DMS153 treated with DMSO at 0.1 percent for 48 hours (cell line): Measurements from ENCODE around the gene ZNF202.
"Not testable (repeated sequence)": the region's sequence is repeated elsewhere in the genome, so short reads cannot be mapped to it uniquely, and the experiment has no call there.

ENCODE experiments used
- DNase-seq: peaks from one replicate; lab custom pipeline; 2025; ENCODE audit not compliant: unreplicated experiment; lab: John Stamatoyannopoulos, UW

Gene ZNF202

GRCh38 chr11:123741159-123742030 is at the start of gene ZNF202:
Gene ZNF202 (minus strand): TSS chr11:123741660. CDS start chr11:123730888, 10,772 bp downstream.
- DNase-seq: peak; percentile 60

DNA sequence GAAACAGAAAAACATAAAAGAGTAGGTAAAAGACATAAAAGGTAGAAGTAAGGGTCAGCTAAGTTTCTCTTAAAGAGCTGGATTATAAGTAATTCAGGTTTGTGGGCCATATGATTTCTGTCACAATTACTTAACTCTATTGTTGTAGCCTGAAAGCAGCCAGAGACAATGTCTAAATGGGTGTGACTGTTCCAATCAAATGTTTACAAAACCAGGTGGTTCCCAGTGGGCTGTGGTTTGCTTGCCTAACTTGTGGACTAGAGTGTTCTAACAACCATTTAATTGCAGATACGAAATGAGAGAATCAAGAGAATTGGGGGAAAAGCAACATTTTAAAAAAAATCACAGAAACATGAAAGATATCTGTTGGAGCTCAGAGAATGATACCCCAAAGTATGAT is 42.1 kb upstream of the ZNF202 start:
- DNase-seq: no peak

GRCh38 chr11:123778511-123778910 is 37.1 kb upstream of the ZNF202 start:
- DNase-seq: no peak

DNA sequence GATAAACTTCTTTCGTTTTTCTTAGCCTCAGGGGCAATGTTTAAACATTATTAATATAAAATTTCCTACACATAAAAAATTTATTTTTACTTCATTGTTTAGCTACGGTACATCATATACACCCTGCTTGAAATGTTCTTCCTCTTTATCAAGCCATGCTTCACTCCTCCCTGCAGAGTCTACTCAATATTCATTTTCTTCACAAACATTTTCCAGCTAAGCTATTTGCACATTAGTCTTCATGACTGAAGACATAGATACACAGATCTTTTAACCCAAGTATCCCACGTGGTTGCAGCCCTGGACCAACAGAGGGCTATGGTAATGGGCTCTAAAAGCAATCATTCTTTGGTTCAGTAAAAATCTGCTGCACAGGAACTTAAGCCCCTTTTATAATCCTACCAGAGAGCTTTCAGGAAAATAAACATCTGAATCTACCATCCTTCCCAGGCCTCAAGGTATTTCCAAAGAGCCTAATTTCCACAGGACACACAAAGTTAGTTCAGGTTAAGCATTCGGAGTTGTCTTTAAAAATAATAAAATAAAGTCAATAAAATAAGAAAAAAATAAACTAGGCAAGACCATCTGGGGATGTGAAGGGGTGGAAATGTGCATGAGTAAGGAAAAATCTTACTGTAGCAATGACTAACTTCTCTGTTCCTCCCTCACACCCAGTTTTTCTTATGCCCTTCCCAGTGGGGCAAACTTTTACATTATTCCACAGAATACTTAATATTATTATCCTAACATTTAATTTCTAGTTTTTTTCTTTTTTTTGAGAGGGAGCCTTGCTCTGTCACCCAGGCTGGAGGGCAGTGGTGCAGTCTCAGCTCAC is 34.5 kb upstream of the ZNF202 start:
- DNase-seq: no peak

- no peak for DNase-seq
Observed at GRCh38 chr11:123775289-123775688, 33.8 kb upstream of the ZNF202 start.

- DNase-seq: no peak
Observed at GRCh38 chr11:123773959-123774358, 32.5 kb upstream of the ZNF202 start.

DNA sequence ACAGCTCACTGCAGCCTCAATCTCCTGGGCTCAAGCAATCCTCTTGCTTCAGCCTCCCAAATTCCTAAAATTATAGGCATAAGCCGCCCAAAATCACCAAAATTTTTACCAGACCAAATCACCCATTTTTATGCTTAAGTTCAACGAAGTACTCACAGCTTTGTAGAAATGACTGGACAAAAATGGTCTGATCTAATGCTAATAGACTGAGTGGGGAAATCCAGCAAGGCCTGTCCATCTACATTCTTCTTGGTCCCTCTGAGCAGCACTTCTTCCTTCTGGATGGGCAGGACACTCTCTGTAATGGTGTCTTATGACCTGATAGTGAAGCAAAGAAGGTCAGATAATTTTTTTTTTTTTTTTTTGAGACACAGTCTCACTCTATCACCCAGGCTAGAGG is 31.6 kb upstream of the ZNF202 start:
- no peak for DNase-seq

- no peak for DNase-seq
Observed at GRCh38 chr11:123771664-123772063, 30.2 kb upstream of the ZNF202 start.

DNA sequence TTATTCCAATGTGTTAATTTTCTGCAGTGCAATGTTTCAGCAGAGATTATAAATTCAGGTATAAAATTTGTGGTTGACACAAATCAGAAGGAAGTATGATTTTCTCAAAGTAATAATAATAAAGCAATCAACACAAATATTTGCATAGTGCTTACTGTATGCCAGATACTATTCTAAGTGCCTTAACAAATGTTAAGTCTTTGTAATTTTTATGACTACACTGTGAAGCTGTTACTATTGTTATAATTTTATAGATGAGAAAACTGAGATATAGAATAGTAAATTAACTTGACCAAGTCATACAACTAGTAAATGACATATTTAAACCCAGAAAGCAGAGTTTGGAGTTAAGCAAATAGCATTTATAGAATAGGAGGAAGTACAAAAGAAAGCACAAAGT is 29.3 kb upstream of the ZNF202 start:
- DNase-seq: no peak

DNA sequence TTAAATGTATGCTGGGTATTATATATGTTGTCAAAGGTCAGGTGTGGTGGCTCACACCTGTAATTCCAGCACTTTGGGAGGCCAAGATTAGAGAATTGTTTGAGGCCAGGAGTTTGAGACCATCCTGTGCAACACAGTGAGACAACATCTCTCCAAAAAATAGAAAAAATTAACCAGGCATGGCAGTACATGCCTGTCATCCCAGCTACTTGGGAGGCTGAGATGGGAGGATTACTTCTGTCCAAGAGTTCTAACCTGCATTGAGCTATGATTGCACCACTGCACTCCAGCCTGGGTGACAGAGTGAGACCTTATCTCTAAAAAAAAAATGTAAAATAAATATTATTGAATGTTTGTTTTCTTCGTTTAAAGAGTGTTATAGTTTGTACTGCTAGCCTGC is 24.1 kb upstream of the ZNF202 start:
- DNase-seq: no peak

- DNase-seq: no peak
Observed at GRCh38 chr11:123762422-123762821, 21.0 kb upstream of the ZNF202 start.

DNA sequence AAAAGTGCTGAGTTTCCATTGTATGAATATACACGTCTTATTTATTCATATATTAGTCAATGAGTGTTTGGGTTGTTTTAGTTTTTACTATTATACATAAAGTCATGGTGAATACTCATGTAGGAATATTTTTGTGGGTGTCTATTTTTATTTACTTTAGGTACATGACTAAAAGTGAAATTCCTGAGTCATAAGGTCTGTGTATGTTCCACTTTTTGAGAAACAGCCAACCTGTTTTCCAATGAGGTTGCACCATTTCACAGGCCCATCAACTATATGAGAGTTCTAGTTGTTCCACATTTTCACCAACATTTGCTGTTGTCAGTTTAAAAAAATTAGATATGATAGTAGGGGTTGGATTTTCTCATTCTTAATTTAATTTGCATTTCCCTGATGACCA is 19.4 kb upstream of the ZNF202 start:
- DNase-seq: no peak

- no peak for DNase-seq
Observed at GRCh38 chr11:123757976-123758375, 16.5 kb upstream of the ZNF202 start.

GRCh38 chr11:123755813-123756212 is 14.4 kb upstream of the ZNF202 start:
- DNase-seq: no peak

- no peak for DNase-seq
Observed at GRCh38 chr11:123755344-123755743, 13.9 kb upstream of the ZNF202 start.

DNA sequence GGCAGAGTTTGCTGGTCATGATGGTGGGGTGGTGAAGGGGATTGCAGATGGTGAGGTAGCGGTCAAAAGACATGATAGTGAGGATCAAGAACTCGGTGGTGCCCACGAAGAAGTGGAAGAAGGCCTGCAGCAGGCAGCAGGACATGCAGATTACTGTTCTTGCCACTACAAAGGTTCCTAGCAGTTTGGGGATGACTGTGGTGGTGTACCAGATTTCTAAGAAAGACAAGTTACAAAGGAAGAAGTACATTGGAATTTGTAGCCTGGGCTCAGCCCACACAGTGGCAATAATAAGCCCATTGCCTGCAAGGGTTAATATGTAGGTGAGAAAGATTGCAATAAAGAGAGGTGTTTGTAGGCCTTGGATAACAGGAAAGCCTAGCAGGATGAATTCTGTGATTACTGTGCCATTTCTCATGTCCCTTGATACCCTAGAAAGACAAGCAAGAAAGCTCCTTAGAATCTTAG is 12.7 kb upstream of the ZNF202 start, which contains the start of gene OR6X1:
TSS of gene OR6X1 (minus strand) at position 418 of the 468 bp plus-strand sequence. CDS start at position 418, 0 bp downstream.
- DNase-seq: no peak

GRCh38 chr11:123753110-123753509 is 11.7 kb upstream of the ZNF202 start:
- DNase-seq: no peak

- no peak for DNase-seq
Observed at GRCh38 chr11:123751781-123752180, 10.3 kb upstream of the ZNF202 start.

- not testable (repeated sequence) for DNase-seq
Observed at GRCh38 chr11:123748349-123748748, 6.9 kb upstream of the ZNF202 start.

GRCh38 chr11:123745764-123746451 is 4.4 kb upstream of the ZNF202 start:
- no peak for DNase-seq

DNA sequence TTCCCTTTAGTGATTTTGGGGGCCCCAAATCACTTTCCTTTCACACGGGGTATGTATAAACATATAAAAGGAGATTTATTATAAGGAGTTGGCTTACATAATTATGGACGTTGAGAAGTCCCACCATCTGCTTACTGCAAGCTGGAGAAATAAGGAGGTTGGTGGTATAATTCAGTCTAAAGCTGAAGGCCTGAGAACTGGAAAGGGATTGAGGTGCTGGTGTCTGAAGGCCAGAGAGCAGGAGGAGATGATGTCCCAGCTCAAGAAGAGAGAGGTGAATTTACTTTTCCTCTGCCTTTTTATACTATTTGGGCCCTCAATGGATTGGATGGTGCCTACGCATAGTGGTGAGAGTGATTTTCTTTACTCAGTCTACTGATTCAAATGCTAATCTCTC is 1.3 kb upstream of the ZNF202 start:
- DNase-seq: no peak
